Measurements from ENCODE around the gene MASP1.

DNA sequence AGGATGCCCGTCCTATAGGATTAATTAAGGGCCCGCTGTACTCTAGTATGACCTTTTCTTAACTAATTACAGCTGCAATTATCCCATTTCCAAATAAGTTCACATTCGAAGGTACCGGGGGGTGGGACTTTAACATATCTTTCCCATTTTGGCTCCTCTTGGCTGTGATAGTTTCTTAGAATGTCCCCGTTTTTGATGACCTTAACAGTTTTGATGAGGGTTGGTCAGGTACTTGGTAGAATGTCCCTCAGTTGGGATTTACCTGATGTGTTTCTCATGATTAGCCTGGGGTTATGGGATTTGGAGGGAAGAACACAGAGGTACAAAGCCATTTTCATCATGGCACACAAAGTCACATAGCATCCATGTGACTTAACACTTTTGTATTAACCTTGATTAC lies 76.1 kb downstream of the MASP1 start:
- TF ChIP-seq, protein P1, sequence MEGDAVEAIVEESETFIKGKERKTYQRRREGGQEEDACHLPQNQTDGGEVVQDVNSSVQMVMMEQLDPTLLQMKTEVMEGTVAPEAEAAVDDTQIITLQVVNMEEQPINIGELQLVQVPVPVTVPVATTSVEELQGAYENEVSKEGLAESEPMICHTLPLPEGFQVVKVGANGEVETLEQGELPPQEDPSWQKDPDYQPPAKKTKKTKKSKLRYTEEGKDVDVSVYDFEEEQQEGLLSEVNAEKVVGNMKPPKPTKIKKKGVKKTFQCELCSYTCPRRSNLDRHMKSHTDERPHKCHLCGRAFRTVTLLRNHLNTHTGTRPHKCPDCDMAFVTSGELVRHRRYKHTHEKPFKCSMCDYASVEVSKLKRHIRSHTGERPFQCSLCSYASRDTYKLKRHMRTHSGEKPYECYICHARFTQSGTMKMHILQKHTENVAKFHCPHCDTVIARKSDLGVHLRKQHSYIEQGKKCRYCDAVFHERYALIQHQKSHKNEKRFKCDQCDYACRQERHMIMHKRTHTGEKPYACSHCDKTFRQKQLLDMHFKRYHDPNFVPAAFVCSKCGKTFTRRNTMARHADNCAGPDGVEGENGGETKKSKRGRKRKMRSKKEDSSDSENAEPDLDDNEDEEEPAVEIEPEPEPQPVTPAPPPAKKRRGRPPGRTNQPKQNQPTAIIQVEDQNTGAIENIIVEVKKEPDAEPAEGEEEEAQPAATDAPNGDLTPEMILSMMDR (IDR thresholded peaks at IDR 0.05) = no peak
- TF ChIP-seq POLR2A (IDR thresholded peaks at IDR 0.05) = no peak
